Mesenchymal stem cell (in vitro differentiated cells and primary cell): ENCODE measurements around the gene CLIC1.

ENCODE experiments used
- DNase-seq: peaks from one replicate; pipeline ENCODE4 v3.0.0-alpha.2; 2013
- H2AFZ ChIP-seq: one replicate; pipeline ENCODE4 v1.6.1; 2013; ENCODE audit warnings: low read depth, mild to moderate bottlenecking, control low read depth, inconsistent platforms, low read length, moderate library complexity
- H2AK5ac ChIP-seq: 2 replicates; pipeline ENCODE4 v1.6.1; 2013; ENCODE audit warnings: low read length, moderate library complexity, mild to moderate bottlenecking, inconsistent platforms; ENCODE audit not compliant: severe bottlenecking
- H2BK120ac ChIP-seq: one replicate; pipeline ENCODE4 v1.6.1; 2013; ENCODE audit warnings: low read depth, mild to moderate bottlenecking, inconsistent platforms, low read length, moderate library complexity
- H2BK12ac ChIP-seq, 2 experiments: one replicate each; pipeline ENCODE4 v1.6.1; 2013; ENCODE audit warnings: inconsistent platforms in 2 of 2, low read length in 2 of 2, mild to moderate bottlenecking in 2 of 2, moderate library complexity in 2 of 2, control low read depth in 1 of 2
- H2BK15ac ChIP-seq: one replicate; pipeline ENCODE4 v1.6.1; 2013; ENCODE audit warnings: mild to moderate bottlenecking, low read depth, inconsistent platforms; ENCODE audit not compliant: poor library complexity, severe bottlenecking
- H2BK5ac ChIP-seq: 2 replicates; pipeline ENCODE4 v1.6.1; 2013; ENCODE audit warnings: low read depth, mild to moderate bottlenecking, low read length, control low read depth, inconsistent platforms; ENCODE audit not compliant: poor library complexity, severe bottlenecking
- H3K14ac ChIP-seq, 2 experiments: one replicate each; pipeline ENCODE4 v1.6.1; 2013; ENCODE audit warnings: inconsistent platforms in 2 of 2, low read length in 2 of 2, control low read depth in 1 of 2, mild to moderate bottlenecking in 1 of 2, moderate library complexity in 1 of 2
- H3K18ac ChIP-seq, 2 experiments: one replicate each; pipeline ENCODE4 v1.6.1; 2013; ENCODE audit warnings: inconsistent platforms in 2 of 2, low read length in 2 of 2, control low read depth in 1 of 2, low read depth in 1 of 2, mild to moderate bottlenecking in 1 of 2
- H3K23ac ChIP-seq, 2 experiments: one replicate each; pipeline ENCODE4 v1.6.1; 2013; ENCODE audit warnings: inconsistent platforms in 2 of 2, low read length in 2 of 2, mild to moderate bottlenecking in 2 of 2, moderate library complexity in 2 of 2, control low read depth in 1 of 2
- H3K27ac ChIP-seq: 2 replicates; pipeline ENCODE4 v1.5.1; 2013; ENCODE audit warnings: mild to moderate bottlenecking, moderate library complexity, low read length, control low read depth, inconsistent platforms; ENCODE audit not compliant: poor library complexity, severe bottlenecking
- H3K27me3 ChIP-seq, 2 experiments: 2 replicates each; pipeline versions ENCODE4 v1.6.1 to v1.7.0; 2013; ENCODE audit warnings: low read length in 2 of 2, mild to moderate bottlenecking in 2 of 2, moderate library complexity in 2 of 2, control low read depth in 1 of 2, inconsistent platforms in 1 of 2; ENCODE audit not compliant: control insufficient read depth in 1 of 2, insufficient read depth in 1 of 2
- H3K36me3 ChIP-seq, 2 experiments: 2 replicates each; pipeline versions ENCODE4 v1.6.1 to v1.7.0; 2013; ENCODE audit warnings: low read length in 2 of 2, control low read depth in 1 of 2, inconsistent platforms in 1 of 2, low read depth in 1 of 2, mild to moderate bottlenecking in 1 of 2; ENCODE audit not compliant: insufficient read depth in 2 of 2, control insufficient read depth in 1 of 2
- H3K4ac ChIP-seq, 2 experiments: one replicate each; pipeline ENCODE4 v1.6.1; 2013; ENCODE audit warnings: inconsistent platforms in 2 of 2, low read length in 2 of 2, mild to moderate bottlenecking in 2 of 2, moderate library complexity in 2 of 2, control low read depth in 1 of 2, low read depth in 1 of 2
- H3K4me1 ChIP-seq: 2 replicates; pipeline ENCODE4 v1.6.1; 2013; ENCODE audit warnings: low read depth, low read length, control low read depth; ENCODE audit not compliant: control insufficient read depth, insufficient read depth
- H3K4me2 ChIP-seq: 2 replicates; pipeline ENCODE4 v1.6.1; 2013; ENCODE audit warnings: low read length, mild to moderate bottlenecking, inconsistent platforms; ENCODE audit not compliant: poor library complexity, severe bottlenecking
- H3K4me3 ChIP-seq, 2 experiments: 2 replicates each; pipeline versions ENCODE4 v1.5.1 to v1.7.0; 2013; ENCODE audit warnings: low read length in 2 of 2, mild to moderate bottlenecking in 2 of 2, control low read depth in 1 of 2, low read depth in 1 of 2; ENCODE audit not compliant: insufficient read depth in 1 of 2
- H3K79me1 ChIP-seq: replicated peaks from 2 replicates; pipeline ENCODE4 v1.6.1; 2013; ENCODE audit warnings: mild to moderate bottlenecking, control low read depth, low read length, inconsistent platforms; ENCODE audit not compliant: poor library complexity, severe bottlenecking
- H3K9ac ChIP-seq: 2 replicates; pipeline ENCODE4 v1.7.0; 2013; ENCODE audit warnings: mild to moderate bottlenecking, low read length, moderate library complexity
- H3K9me3 ChIP-seq: 2 replicates; pipeline ENCODE4 v1.7.0; 2013; ENCODE audit warnings: mild to moderate bottlenecking, low read length; ENCODE audit not compliant: control insufficient read depth
- H4K8ac ChIP-seq: one replicate; pipeline ENCODE4 v1.6.1; 2013; ENCODE audit warnings: inconsistent platforms, mild to moderate bottlenecking, low read length, moderate library complexity
- H4K91ac ChIP-seq: one replicate; pipeline ENCODE4 v1.6.1; 2013; ENCODE audit warnings: mild to moderate bottlenecking, low read length, inconsistent platforms
- WGBS: methylation state at CpG from one replicate; pipeline ENCODE4 v1.1.7; 2013; ENCODE audit warnings: mixed read lengths; 5-methylcytosine and 5-hydroxymethylcytosine counted together

The CLIC1 gene

GRCh38 chr6:31776485-31776988, 40.2 kb upstream of the CLIC1 start:
- Histone ChIP-seq H3K4ac (peak overlapping the region in 1 of 2 experiments; percentile 47), H3K14ac (no peak overlapping the region), H3K79me1 (no peaks in the 10 kb centered on the region), H3K36me3 (peaks cover 33 to 42% of the 10 kb centered on the region in 2 experiments), H3K9ac (peak overlapping the region; percentile 47), H2BK15ac (peak overlapping the region; percentile 45), H3K18ac (peak overlapping the region; percentile 35 to 48), H2BK120ac (peak overlapping the region; percentile 19), H3K4me3 (peak overlapping the region in 1 of 2 experiments; percentile 18), H4K91ac (peak overlapping the region; percentile 30), H3K4me2 (peak overlapping the region; percentile 20), H2BK5ac (no peak overlapping the region), H3K27ac (no peak overlapping the region), H2AFZ (no peak overlapping the region), H3K23ac (no peak overlapping the region), H3K9me3 (no peaks in the 10 kb centered on the region), H3K27me3 (no peaks in the 10 kb centered on the region), H4K8ac (peak overlapping the region; percentile 72), H2BK12ac (peak overlapping the region in 1 of 2 experiments; percentile 21), H2AK5ac (peak overlapping the region; percentile 32), H3K4me1 (peaks cover 16% of the 10 kb centered on the region)
- 74% methylated on average over 14 of the region's 14 CpGs for WGBS
- DNase-seq, result no peak

DNA sequence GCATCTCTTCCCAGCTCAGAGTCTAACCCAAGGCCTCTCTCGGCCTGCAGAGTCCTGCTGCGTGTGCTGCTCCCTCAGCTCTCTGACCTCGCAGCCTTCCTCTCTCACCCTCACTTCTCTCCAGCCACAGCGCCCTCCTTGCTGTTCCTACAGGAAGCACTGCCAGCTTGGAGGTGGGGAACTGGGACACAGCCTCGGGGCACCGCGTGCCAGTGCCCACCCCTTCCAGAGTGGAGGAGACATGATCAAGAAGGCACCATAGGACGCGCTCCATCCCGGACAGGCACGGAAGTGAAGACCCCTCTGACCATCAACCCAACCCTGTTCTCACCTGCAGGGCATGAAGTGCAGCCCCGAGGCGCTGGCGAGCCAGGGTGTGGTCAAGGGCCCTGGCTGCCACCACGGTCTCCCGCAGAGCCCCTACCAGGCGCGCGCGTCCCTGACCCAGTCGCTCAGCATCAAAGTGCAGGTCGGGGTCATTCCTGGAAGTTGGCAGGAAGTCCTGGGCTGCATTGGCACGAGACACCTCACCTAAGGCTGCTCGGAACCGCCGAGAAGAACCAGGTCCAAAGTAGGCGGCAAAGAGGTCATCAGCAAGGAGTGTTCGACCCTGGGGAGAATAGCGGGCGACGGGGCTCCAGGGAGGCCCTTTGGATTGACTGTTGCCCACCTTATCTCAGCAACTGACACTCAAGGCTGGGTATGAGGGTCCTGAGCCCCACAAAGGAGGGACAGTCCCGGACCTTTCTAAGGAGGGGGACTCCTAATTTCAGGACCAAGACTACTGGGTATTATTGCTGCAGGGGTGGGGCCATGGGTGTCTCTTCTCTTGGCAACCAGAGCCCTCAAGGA, 39.5 kb upstream of the CLIC1 start:
- WGBS, result 93% methylated on average over 32 of the region's 32 CpGs

GRCh38 chr6:31775184-31775583, 38.9 kb upstream of the CLIC1 start:
- Histone ChIP-seq H3K9me3 (no peaks in the 10 kb centered on the region), H4K91ac (no peak overlapping the region), H3K4me3 (no peak overlapping the region), H3K27ac (no peak overlapping the region), H3K9ac (no peak overlapping the region), H2AK5ac (no peak overlapping the region), H3K14ac (no peak overlapping the region), H4K8ac (no peak overlapping the region), H2BK5ac (no peak overlapping the region), H3K36me3 (peaks cover 20 to 28% of the 10 kb centered on the region in 2 experiments), H2BK15ac (no peak overlapping the region), H3K4me2 (no peak overlapping the region), H2AFZ (no peak overlapping the region), H3K4ac (no peak overlapping the region), H2BK120ac (no peak overlapping the region), H3K18ac (no peak overlapping the region), H3K23ac (no peak overlapping the region), H3K79me1 (no peaks in the 10 kb centered on the region), H2BK12ac (no peak overlapping the region), H3K27me3 (no peaks in the 10 kb centered on the region), H3K4me1 (peaks cover 16% of the 10 kb centered on the region)
- WGBS, result 94% methylated on average over 3 of the region's 4 CpGs
- no peak for DNase-seq

More for the DNA sequence above, 39.5 kb upstream of the CLIC1 start:
- Histone ChIP-seq H2AFZ (no peak overlapping the region), H3K27me3 (no peaks in the 10 kb centered on the region), H2BK120ac (no peak overlapping the region), H3K14ac (no peak overlapping the region), H3K4me2 (no peak overlapping the region), H2BK12ac (no peak overlapping the region), H3K36me3 (peaks cover 27 to 35% of the 10 kb centered on the region in 2 experiments), H2BK5ac (no peak overlapping the region), H3K4ac (no peak overlapping the region), H3K23ac (no peak overlapping the region), H2BK15ac (no peak overlapping the region), H3K4me3 (no peak overlapping the region), H3K79me1 (no peaks in the 10 kb centered on the region), H3K18ac (no peak overlapping the region), H2AK5ac (peak overlapping the region; percentile 18), H3K9ac (no peak overlapping the region), H4K91ac (no peak overlapping the region), H3K9me3 (no peaks in the 10 kb centered on the region), H3K27ac (no peak overlapping the region), H4K8ac (no peak overlapping the region), H3K4me1 (peaks cover 16% of the 10 kb centered on the region)
- DNase-seq, result no peak

DNA sequence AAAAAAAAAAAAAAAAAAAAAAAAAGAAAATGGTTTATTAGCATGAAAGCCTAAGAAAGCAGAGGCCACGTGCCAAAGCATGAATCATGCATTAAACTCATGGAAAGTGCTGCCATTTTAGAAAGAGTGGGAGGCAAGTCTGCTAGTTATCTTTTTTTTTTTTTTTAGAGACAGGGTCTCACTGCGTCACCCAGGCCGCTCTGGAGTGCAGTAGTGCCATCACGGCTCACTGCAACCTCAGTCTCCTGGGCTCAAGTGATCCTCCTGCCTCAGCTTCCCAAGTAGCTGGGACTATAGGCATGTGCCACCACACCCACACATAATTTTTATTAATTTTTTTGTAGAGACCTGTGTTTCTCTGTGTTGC, 35.6 kb upstream of the CLIC1 start:
- H2AK5ac ChIP-seq, result no peak overlapping the region
- H3K4me2 ChIP-seq, result no peak overlapping the region
- no peaks in the 10 kb centered on the region for H3K9me3 ChIP-seq
- H2BK120ac ChIP-seq, result no peak overlapping the region
- H3K4ac ChIP-seq, result no peak overlapping the region
- no peak for DNase-seq
- H2AFZ ChIP-seq, result no peak overlapping the region
- H3K23ac ChIP-seq, result no peak overlapping the region
- WGBS, result 88% methylated on average over 4 of the region's 4 CpGs
- no peak overlapping the region for H3K4me3 ChIP-seq
- H3K79me1 ChIP-seq, result no peaks in the 10 kb centered on the region
- no peak overlapping the region for H3K27ac ChIP-seq
- no peak overlapping the region for H4K91ac ChIP-seq
- no peak overlapping the region for H3K9ac ChIP-seq
- no peak overlapping the region for H2BK5ac ChIP-seq
- no peaks in the 10 kb centered on the region for H3K27me3 ChIP-seq
- no peak overlapping the region for H3K18ac ChIP-seq
- no peak overlapping the region for H2BK12ac ChIP-seq
- peak overlapping the region; percentile 18 for H2BK15ac ChIP-seq
- H3K14ac ChIP-seq, result no peak overlapping the region
- H4K8ac ChIP-seq, result no peak overlapping the region
- no peaks in the 10 kb centered on the region for H3K36me3 ChIP-seq
- H3K4me1 ChIP-seq, result peaks cover 10% of the 10 kb centered on the region
